ENCODE results near the gene SLC35F3. TPM values are rescaled to one million over a fixed set of nuclear protein-coding genes. Genes with fewer than 3 reads are reported as not detected.

The SLC35F3 gene
- total and polyA plus RNA-seq, 9 of the 15 experiments (the other 6 are each of a cell fraction or from before 2014, with no cell fraction given) = 0.04 to 0.07 (median 0.04) TPM; not detected in 6

DNA sequence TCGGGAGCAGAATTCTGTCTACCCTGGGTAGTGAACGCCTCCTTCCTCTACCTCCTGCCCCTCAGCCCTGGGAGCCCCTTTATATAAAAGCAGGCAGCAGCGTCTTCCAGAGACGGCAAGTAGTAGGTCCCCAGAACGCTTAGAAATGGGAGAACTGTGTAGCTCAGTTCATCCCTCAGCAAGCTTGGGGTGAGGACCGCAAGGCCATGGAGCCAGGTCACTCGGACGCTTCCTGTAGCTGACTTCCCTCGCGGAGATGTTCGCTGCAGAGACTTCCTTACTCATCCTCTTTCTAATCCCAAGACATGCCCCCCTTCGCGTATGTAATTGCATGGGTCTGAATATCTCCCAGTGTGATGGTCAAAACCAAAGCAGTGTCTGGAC lies 327.4 kb downstream of the SLC35F3 start:
- no TSS peak for BruUV-seq (replicated peaks)

More for the DNA sequence above, 327.4 kb downstream of the SLC35F3 start:
- intact Hi-C loops (cut with micrococcal nuclease) = no loop called here
- Histone ChIP-seq H3K9me3 (replicated peaks; ENCODE audit: control insufficient read depth, insufficient read depth, low read depth, low read length) (no peaks in the 10 kb centered on the region), H3K4me1 (replicated peaks in 1 of 2; ENCODE audit: control insufficient read depth in 2 of 2, insufficient read depth in 2 of 2, low read length in 2 of 2) (peaks cover 0 to 10% of the 10 kb centered on the region in 2 experiments; a peak in 4 of 5 replicates), H3K4me2 (ENCODE audit: insufficient read depth, low read length) (peak overlapping the region; percentile 66; the same call in 1 of the 2 replicates), H3K9me1 (ENCODE audit: control insufficient read depth, insufficient read depth, low read length) (no peaks in the 10 kb centered on the region), H3K27ac (ENCODE audit: extremely low read depth, low read depth, low read length) (no peak overlapping the region), H3K4me3 (no peak overlapping the region), H4K20me1 (replicated peaks; ENCODE audit: control insufficient read depth, insufficient read depth, low read length) (0 out of 2 replicates have a peak, but pooled peaks cover 4% of the 10 kb centered on the region), H3K79me2 (ENCODE audit: control insufficient read depth, insufficient read depth, low read length) (no peaks in the 10 kb centered on the region), H3K27me3 (ENCODE audit: control insufficient read depth in 2 of 2, insufficient read depth in 2 of 2, low read length in 2 of 2) (peaks cover 27 to 44% of the 10 kb centered on the region in 2 experiments; a peak in 4 of 5 replicates), H2AFZ (ENCODE audit: low read depth, low read length) (no peak overlapping the region), H3K9ac (ENCODE audit: insufficient read depth in 1 of 2, low read depth in 2 of 2, low read length in 2 of 2) (peak overlapping the region in 1 of 2 experiments; percentile 47; a peak in 1 of 4 replicates), H3K36me3 (ENCODE audit: control insufficient read depth, insufficient read depth, low read length) (no peaks in the 10 kb centered on the region)
- DNase-seq (ENCODE audit: extremely low read depth in 1 of 4, low spot score in 3 of 4) (no peak), ATAC-seq (no peak), FAIRE-seq (no peak)
- no peak for TF ChIP-seq ATF1 (CRISPR knock-in tag; IDR thresholded peaks at IDR 0.05)
- no peak for TF ChIP-seq ATF1 (tag; IDR thresholded peaks at IDR 0.05)
- TF ChIP-seq ZNF121 (CRISPR knock-in tag; conservative IDR thresholded peaks at IDR 0.05) = no peak
- no peak for TF ChIP-seq SP2 (IDR thresholded peaks at IDR 0.05; ENCODE audit: extremely low read depth, low read depth, low read length, poor library complexity, severe bottlenecking)
- no peak for TF ChIP-seq MCM3 (IDR thresholded peaks at IDR 0.05)
- TF ChIP-seq MYC (IDR thresholded peaks at IDR 0.05; ENCODE audit: low read depth, low read length) = no peak
- TF ChIP-seq MYC (CRISPR knock-in tag; IDR thresholded peaks at IDR 0.05; ENCODE audit: borderline replicate concordance, low read depth) = no peak
- TF ChIP-seq ZFX (CRISPR knock-in tag; IDR thresholded peaks at IDR 0.05) = no peak
- TF ChIP-seq, protein P1, sequence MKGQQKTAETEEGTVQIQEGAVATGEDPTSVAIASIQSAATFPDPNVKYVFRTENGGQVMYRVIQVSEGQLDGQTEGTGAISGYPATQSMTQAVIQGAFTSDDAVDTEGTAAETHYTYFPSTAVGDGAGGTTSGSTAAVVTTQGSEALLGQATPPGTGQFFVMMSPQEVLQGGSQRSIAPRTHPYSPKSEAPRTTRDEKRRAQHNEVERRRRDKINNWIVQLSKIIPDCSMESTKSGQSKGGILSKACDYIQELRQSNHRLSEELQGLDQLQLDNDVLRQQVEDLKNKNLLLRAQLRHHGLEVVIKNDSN (CRISPR knock-in tag; IDR thresholded peaks at IDR 0.05) = peak; percentile 2; the same call in 1 of the 2 replicates
- no peak for TF ChIP-seq FOS (IDR thresholded peaks at IDR 0.05; ENCODE audit: extremely low read depth, insufficient read length)
- in situ Hi-C loops (cut with MboI) = no loop called here
- ChIA-PET CTCF (ENCODE audit: low intra/inter-chr PET ratio) (no interaction called here), POLR2A (interaction anchor here (0.7 to 2.5 kb wide), 4 partner anchors 10 to 739 kb away, joined by 3 to 8 read pairs (median 4); no protein-coding TSS in a partner anchor)
- WGBS (ENCODE audit: insufficient coverage, low coverage, missing lambda C conversion rate) = 16% methylated on average over 13 of the region's 13 CpGs

Measured in K562 (cell line).